BJ (cell line): ENCODE data around the gene MTMR1. TPM values are rescaled to one million over a fixed set of nuclear protein-coding genes. Genes with fewer than 3 reads are reported as not detected.

Experiments used
- CTCF ChIA-PET: fragments of 350-600 bp; formaldehyde crosslinking; extraction: SDS; loops from one replicate; lab custom pipeline; 2021; ENCODE audit warnings: antibody characterized with exemption, inconsistent platforms; lab: Yijun Ruan, JAX
- POLR2A ChIA-PET: fragments of 300-600 bp; sonication (Branson Sonifier 250); formaldehyde crosslinking; extraction: SDS; loops from one replicate; lab custom pipeline; 2021; ENCODE audit warnings: antibody characterized with exemption; lab: Charles Lee
- DNase-seq: peaks from one replicate; pipeline ENCODE4 v3.0.0-alpha.2; 2011; ENCODE audit warnings: low read depth
- H3K27me3 ChIP-seq: 2 replicates; pipeline ENCODE4 v1.6.0; 2011; ENCODE audit warnings: low read length; ENCODE audit not compliant: control insufficient read depth, insufficient read depth
- H3K36me3 ChIP-seq: 2 replicates; pipeline ENCODE4 v1.5.1; 2011; ENCODE audit warnings: low read length; ENCODE audit not compliant: control insufficient read depth, insufficient read depth
- H3K4me3 ChIP-seq: 2 replicates; pipeline ENCODE4 v1.5.1; 2011; ENCODE audit warnings: low read depth, mild to moderate bottlenecking, control low read depth, low read length
- polyA minus RNA-seq: library from RNA; depleted of rRNA, polyadenylated mRNA; stranded (reverse); fragments of >200 nt; gene quantifications from 2 replicates; pipeline ENCODE4 v1.2.3, GENCODE V29; 2011; rRNA and poly(A)+ RNA removed
- polyA plus RNA-seq: library from polyadenylated mRNA; depleted of rRNA; stranded (reverse); fragments of >200 nt; gene quantifications from 2 replicates; pipeline ENCODE4 v1.2.3, GENCODE V29; 2011; rRNA removed
- TF ChIP-seq, protein P1 (sequence below): IDR thresholded peaks from 2 replicates; pipeline ENCODE4 v1.5.1; 2011; ENCODE audit warnings: low read depth, mild to moderate bottlenecking, control low read depth, inconsistent platforms, low read length, moderate library complexity; ENCODE audit not compliant: insufficient read depth

The MTMR1 gene
- polyA plus RNA-seq (14.2 and 20.1 TPM in 2 replicates), polyA minus RNA-seq (14.8 and 18.2 TPM in 2 replicates)

DNA sequence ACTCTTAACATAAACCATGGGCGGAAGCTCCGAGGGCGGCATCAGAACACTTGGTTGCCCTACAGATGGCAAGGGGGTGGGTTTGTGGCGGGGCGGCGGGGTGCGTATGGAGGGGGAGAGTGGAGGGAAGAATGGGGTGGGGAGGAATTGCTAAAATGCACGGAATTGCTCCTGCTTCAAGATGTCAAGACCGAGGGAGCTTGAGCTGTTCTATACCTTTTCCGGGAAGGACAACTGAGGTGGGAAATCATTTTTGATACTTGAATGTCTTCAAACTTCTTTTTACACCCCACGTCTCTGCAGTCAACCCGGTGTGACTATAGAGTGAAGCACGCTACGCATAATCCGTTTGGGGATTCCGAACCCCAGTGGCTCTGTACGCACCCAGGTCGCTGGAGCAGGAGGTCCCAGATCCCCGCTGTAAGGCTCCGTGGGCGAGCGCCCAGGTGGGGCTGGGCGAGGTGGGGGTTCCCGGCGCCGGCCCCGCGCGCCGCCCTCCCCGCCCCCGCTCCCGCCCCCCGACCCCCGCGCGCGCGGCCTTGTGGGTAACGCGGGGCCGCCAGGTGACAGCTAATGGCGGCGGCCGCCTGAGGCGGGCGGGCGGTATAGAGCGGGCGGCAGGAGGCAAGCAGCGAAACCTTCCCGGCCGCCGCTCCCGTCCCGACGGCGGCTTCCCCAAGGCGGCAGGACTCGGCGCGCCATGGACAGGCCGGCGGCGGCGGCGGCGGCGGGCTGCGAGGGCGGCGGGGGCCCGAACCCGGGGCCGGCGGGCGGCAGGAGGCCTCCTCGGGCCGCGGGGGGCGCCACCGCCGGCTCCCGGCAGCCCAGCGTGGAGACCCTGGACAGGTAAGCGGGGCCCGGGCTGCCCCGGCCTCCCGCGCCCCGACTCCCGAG lies at the start of gene MTMR1:
Gene MTMR1, plus strand, starts transcription at position 566 of the 894 bp plus-strand sequence. Its CDS starts 135 bp downstream, at position 701.
- peak within 1 kb of the TSS; percentile 51 for H3K4me3 ChIP-seq
- no peaks in the 10 kb centered on the region for H3K36me3 ChIP-seq
- TF ChIP-seq, protein P1, sequence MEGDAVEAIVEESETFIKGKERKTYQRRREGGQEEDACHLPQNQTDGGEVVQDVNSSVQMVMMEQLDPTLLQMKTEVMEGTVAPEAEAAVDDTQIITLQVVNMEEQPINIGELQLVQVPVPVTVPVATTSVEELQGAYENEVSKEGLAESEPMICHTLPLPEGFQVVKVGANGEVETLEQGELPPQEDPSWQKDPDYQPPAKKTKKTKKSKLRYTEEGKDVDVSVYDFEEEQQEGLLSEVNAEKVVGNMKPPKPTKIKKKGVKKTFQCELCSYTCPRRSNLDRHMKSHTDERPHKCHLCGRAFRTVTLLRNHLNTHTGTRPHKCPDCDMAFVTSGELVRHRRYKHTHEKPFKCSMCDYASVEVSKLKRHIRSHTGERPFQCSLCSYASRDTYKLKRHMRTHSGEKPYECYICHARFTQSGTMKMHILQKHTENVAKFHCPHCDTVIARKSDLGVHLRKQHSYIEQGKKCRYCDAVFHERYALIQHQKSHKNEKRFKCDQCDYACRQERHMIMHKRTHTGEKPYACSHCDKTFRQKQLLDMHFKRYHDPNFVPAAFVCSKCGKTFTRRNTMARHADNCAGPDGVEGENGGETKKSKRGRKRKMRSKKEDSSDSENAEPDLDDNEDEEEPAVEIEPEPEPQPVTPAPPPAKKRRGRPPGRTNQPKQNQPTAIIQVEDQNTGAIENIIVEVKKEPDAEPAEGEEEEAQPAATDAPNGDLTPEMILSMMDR, result no peak
- DNase-seq, result no peak
- POLR2A ChIA-PET, result interaction anchor here (0.6 kb wide), 1 partner anchor 239 kb away, joined by 4 read pairs; no protein-coding TSS in a partner anchor
- CTCF ChIA-PET, result no interaction called here
- no peaks in the 10 kb centered on the region for H3K27me3 ChIP-seq

DNA sequence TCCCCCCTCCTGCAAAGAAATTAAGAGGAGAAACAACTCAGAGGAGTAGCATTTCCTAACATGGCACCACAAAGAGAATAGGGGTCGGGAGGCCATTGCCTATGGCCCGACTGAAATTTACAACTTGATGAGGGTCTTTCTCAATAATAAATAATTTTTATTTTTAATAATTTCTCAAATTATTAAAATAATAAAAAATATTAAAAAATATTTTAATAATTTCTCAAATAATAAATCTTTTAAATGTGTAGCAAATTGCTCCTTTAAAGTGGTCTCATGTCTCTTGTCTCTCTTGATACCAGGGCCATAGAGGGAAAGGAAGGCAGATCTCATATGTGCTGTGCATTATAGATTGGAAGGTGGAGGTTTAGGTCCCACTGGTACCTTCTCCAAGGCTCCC lies 49.2 kb upstream of the MTMR1 start:
- CTCF ChIA-PET, result no interaction called here
- TF ChIP-seq, protein P1, result no peak
- H3K36me3 ChIP-seq, result no peaks in the 10 kb centered on the region; the same call in 1 of the 2 replicates
- no peak for DNase-seq
- POLR2A ChIA-PET, result no interaction called here
- no peak overlapping the region for H3K4me3 ChIP-seq
- no peaks in the 10 kb centered on the region for H3K27me3 ChIP-seq

DNA sequence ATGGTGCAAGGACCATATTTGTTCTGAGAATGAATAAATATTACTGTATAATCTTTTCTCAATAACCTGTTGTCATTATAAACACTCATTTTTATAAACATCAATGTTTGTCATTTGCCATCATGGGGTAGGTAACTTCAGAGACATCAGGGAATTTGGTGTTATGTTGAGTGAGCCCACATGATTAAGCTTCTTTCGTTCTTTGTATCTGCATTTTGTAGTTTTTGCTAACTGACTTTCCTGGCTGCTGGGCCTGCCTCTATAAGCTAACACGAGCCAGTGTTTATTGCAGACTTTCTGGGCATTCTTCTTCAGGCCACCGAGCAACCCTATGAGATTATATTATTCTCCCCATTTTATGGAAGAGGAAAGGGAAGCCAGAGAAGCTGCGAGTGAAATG lies 48.8 kb upstream of the MTMR1 start:
- Histone ChIP-seq H3K4me3 (no peak overlapping the region), H3K36me3 (no peaks in the 10 kb centered on the region; the same call in 1 of the 2 replicates), H3K27me3 (no peaks in the 10 kb centered on the region)
- POLR2A ChIA-PET, result no interaction called here
- no peak for DNase-seq
- CTCF ChIA-PET, result no interaction called here
- TF ChIP-seq, protein P1, result no peak

DNA sequence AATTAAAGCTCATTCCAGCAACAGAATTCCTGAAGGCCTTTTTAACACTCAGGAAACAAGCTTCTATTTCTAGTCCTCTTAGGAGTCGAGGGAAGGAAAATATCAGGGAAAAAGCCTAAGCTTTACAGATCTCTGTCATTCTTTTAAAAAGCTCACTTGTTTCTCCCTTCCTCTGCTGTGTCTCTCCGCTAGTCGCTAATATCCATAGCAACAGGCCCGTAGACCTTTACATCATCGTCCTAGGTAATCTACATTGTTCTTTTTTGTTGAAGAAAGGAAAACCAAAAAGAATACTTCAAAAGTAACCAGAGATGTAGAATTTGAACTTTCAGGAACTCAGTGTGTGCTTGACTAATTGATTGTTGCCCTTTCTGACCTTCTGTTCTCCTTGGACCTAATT lies 45.9 kb upstream of the MTMR1 start:
- no peak for DNase-seq
- no peaks in the 10 kb centered on the region for H3K36me3 ChIP-seq
- no peaks in the 10 kb centered on the region for H3K27me3 ChIP-seq
- ChIA-PET POLR2A (no interaction called here), CTCF (no interaction called here)
- H3K4me3 ChIP-seq, result no peak overlapping the region
- TF ChIP-seq, protein P1, result no peak

DNA sequence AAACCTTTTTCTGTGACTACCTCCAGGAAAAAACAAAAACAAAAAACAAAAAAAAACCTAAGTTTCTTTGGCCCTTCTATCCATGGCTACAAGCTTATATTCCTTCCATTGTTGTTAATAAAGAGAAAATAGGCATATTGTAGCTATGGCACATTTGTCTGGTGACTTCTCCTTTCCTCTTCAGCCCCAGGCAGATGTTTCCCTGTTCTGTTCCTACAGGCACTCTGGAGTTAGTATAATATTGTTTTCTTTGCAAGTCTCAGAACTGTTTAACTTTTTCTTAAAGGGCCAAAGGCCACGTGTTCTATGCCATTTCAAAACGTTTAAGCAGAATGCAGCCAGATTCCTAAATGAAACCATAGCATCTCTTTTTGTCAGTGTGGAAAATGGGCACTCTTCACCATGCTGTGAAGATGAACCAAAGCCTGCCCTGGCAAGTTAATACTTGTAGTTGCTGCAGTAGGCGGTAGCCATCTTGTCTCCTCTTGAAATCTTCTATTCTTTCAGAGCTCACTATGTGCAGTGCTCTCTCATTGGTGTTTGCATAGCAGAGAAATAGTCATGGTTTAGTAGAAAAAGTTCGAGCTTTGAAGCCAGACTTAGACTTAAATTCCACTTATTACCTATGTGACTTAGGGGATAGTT lies 44.8 kb upstream of the MTMR1 start:
- Histone ChIP-seq H3K27me3 (no peaks in the 10 kb centered on the region), H3K36me3 (no peaks in the 10 kb centered on the region), H3K4me3 (no peak overlapping the region)
- TF ChIP-seq, protein P1, result no peak
- CTCF ChIA-PET, result interaction anchor here (0.6 kb wide), 1 partner anchor 29 kb away, joined by 4 read pairs; no protein-coding TSS in a partner anchor
- no peak for DNase-seq
- POLR2A ChIA-PET, result no interaction called here
